C4-2B (cell line): ENCODE results near the gene TMCC1.

Experiments used
- H3K27ac ChIP-seq: fragments of 450-650 bp; 2 replicates; pipeline ENCODE4 v1.5.1; 2017
- CTCF ChIP-seq: fragments of 450-650 bp; conservative IDR thresholded peaks from 2 replicates; pipeline ENCODE4 v1.5.1; 2017; ENCODE audit warnings: mild to moderate bottlenecking
- ZFX ChIP-seq: fragments of 450-650 bp; IDR thresholded peaks from 2 replicates; pipeline ENCODE4 v1.6.1; 2017

TMCC1 gene

GRCh38 chr3:129934234-129935123 lies 41.0 kb upstream of the TMCC1 start:
- H3K27ac ChIP-seq: no peak overlapping the region
- TF ChIP-seq ZFX (no peak), CTCF (peak; percentile 97)

- H3K27ac ChIP-seq: no peak overlapping the region
- no peak for TF ChIP-seq CTCF
- TF ChIP-seq ZFX: no peak
Measured at GRCh38 chr3:129933471-129933870, 40.0 kb upstream of the TMCC1 start.

- no peak for TF ChIP-seq CTCF
- no peak for TF ChIP-seq ZFX
- H3K27ac ChIP-seq: no peak overlapping the region
Measured at GRCh38 chr3:129929383-129929782, 35.9 kb upstream of the TMCC1 start.

GRCh38 chr3:129927072-129927471 lies 33.6 kb upstream of the TMCC1 start:
- no peak overlapping the region for H3K27ac ChIP-seq
- TF ChIP-seq CTCF: no peak

GRCh38 chr3:129919806-129920205 lies 26.3 kb upstream of the TMCC1 start:
- no peak overlapping the region for H3K27ac ChIP-seq
- TF ChIP-seq CTCF: no peak
- TF ChIP-seq ZFX: no peak

GRCh38 chr3:129919357-129919756 lies 25.8 kb upstream of the TMCC1 start:
- TF ChIP-seq CTCF: no peak
- no peak for TF ChIP-seq ZFX
- no peak overlapping the region for H3K27ac ChIP-seq

- H3K27ac ChIP-seq: no peak overlapping the region
- TF ChIP-seq CTCF: no peak
- TF ChIP-seq ZFX: no peak
Measured at GRCh38 chr3:129918461-129918860, 24.9 kb upstream of the TMCC1 start.
